AG20443 (cell line): ENCODE measurements around the gene TPSB2.

Source experiments
- DNase-seq: peaks from one replicate; pipeline ENCODE4 v3.0.0; 2012; ENCODE audit warnings: low spot score, mixed read lengths

The TPSB2 gene

DNA sequence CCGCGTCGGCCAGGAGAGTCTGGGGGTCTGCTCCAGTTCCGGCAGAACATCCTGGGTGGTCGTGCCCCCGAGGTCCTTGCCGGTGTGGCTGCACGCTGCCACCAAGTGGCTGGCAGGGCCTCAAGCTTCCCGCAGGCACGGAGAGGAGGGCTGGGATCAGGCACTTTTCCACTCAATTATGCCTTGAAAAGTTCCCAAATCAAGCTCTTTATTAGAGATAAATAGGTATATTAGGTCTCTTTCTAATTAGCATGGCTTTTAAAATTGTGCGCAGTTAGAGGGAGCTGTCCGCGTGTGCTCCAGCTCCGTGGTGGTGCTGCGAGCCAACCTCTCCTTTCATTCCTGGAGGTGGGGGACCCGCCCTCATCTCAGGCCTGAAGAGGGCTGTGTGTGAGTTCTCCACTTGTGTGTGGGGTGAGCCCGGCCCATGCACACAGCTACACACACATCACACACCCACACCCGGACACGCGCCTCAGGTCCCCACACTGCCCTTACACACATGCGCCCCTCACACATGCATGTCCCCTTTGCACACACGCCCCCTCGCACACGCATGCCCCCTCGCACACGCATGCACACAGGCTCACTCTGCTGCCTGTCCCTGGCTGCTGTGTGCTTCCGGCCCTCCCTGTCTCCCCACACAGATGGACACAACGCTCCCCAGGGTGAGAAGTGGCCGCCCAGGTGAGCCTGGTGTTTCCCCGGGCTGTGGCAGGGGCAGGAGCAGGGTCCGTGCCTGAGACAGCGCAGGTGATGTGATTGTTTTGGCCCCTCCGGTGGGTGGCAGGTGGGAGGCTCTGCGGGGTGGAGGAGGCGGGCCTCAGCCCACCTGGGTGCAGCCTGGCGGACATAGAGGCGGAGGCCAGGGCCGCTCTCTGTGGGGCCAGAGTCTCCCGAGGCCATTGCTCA is 48.3 kb downstream of the TPSB2 start:
- DNase-seq: no peak

DNA sequence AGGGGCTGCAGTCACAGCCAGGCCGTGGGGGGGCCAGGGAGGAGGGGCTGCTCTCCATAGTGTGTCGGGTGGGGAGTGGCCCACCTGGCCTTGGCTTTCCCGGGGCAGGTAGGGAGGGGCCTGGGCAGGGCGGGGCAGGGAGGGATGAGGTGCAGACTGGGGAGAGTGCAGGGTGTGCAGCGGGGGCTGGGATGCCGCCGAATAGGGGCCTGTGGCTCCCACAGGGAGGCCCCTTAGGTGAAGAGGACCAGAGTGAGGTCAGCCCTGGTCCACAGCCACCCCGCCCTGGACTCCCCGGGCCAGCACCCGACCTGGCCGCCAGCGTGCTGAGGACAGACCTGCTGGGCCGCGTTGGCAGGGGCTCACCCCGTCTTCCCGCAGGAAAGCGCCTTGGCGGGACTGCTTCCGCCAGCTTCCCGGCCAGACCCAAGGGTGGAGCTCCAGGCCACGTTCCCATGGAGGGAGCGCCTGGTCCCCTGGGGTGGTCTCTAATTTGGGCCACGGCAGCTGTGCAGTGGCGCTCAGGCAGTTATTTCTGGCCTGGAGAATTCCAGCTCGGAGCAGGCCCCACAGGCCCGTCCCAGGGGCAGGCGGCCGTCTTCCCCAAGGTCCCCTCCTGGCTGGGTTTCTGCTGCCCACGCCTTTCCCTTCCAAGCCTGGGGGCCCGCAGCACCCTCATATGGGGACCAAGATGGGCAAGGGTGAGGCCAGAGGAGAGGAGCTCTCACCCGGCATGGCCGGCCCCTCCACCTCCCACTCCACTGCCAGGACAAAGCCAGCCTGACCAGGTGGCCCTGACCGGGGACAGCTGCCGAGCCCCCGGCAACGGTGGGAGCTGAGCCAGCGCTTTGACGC is 49.2 kb downstream of the TPSB2 start:
- DNase-seq: no peak
